Nephron (organoid): Measurements from ENCODE around the gene VSIR.

ENCODE experiments used
- H3K27ac Mint-ChIP-seq, 3 experiments: 2 replicates each; pipeline ENCODE4 v1.8.0; 2020; ENCODE audit warnings: mixed read lengths in 3 of 3, mild to moderate bottlenecking in 2 of 3, moderate library complexity in 1 of 3
- H3K27me3 Mint-ChIP-seq: 2 replicates; pipeline ENCODE4 v1.8.0; 2021; ENCODE audit warnings: low read depth, mild to moderate bottlenecking, moderate library complexity, mixed read lengths
- H3K36me3 Mint-ChIP-seq: 2 replicates; pipeline ENCODE4 v1.8.0; 2020; ENCODE audit warnings: low read depth, mixed read lengths
- H3K4me1 Mint-ChIP-seq: 2 replicates; pipeline ENCODE4 v1.8.0; 2020; ENCODE audit warnings: mixed read lengths
- H3K4me3 Mint-ChIP-seq, 3 experiments: 2 replicates each; pipeline ENCODE4 v1.8.0; 2020; ENCODE audit warnings: mild to moderate bottlenecking in 3 of 3, mixed read lengths in 3 of 3, moderate library complexity in 2 of 3
- H3K9me3 Mint-ChIP-seq: 2 replicates; pipeline ENCODE4 v1.8.0; 2020; ENCODE audit warnings: mixed read lengths
- TF ChIP-seq, protein P1 (sequence below), 3 experiments: fragments of 200-600 bp; sonication (generic); IDR thresholded peaks; one replicate each; pipeline ENCODE4 v1.5.0; 2021; ENCODE audit warnings: antibody characterized with exemption in 3 of 3; ENCODE audit not compliant: unreplicated experiment in 3 of 3

The VSIR gene

DNA sequence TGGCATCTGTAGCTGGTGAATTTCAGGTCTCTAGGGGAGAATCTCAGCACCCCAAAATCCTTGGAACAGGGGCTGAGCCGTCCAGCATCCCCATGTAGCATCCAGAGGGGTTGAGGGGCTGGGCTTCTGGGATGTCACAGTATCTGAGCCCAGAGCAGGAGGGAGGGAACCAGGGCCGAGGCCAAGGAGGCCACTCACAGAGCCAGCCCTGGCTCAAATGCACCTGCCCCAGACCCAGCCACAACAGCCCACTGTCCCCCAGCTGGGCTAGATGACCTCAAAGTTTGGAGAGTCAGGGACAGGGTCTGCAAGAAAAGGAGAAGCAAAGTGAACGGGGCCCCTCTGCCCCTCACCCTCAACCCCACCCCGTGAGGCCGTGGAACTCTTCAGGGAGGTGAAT, 22.3 kb downstream of the VSIR start:
- H3K4me3 Mint-ChIP-seq: no peak overlapping the region
- no peaks in the 10 kb centered on the region for H3K36me3 Mint-ChIP-seq
- H3K4me1 Mint-ChIP-seq: peaks cover 57% of the 10 kb centered on the region
- H3K9me3 Mint-ChIP-seq: no peaks in the 10 kb centered on the region
- TF ChIP-seq, protein P1, sequence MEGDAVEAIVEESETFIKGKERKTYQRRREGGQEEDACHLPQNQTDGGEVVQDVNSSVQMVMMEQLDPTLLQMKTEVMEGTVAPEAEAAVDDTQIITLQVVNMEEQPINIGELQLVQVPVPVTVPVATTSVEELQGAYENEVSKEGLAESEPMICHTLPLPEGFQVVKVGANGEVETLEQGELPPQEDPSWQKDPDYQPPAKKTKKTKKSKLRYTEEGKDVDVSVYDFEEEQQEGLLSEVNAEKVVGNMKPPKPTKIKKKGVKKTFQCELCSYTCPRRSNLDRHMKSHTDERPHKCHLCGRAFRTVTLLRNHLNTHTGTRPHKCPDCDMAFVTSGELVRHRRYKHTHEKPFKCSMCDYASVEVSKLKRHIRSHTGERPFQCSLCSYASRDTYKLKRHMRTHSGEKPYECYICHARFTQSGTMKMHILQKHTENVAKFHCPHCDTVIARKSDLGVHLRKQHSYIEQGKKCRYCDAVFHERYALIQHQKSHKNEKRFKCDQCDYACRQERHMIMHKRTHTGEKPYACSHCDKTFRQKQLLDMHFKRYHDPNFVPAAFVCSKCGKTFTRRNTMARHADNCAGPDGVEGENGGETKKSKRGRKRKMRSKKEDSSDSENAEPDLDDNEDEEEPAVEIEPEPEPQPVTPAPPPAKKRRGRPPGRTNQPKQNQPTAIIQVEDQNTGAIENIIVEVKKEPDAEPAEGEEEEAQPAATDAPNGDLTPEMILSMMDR (IDR thresholded peaks at IDR 0.05; ENCODE audit: unreplicated experiment in 3 of 3): no peak
- no peak overlapping the region for H3K27ac Mint-ChIP-seq
- peaks cover 4% of the 10 kb centered on the region for H3K27me3 Mint-ChIP-seq

DNA sequence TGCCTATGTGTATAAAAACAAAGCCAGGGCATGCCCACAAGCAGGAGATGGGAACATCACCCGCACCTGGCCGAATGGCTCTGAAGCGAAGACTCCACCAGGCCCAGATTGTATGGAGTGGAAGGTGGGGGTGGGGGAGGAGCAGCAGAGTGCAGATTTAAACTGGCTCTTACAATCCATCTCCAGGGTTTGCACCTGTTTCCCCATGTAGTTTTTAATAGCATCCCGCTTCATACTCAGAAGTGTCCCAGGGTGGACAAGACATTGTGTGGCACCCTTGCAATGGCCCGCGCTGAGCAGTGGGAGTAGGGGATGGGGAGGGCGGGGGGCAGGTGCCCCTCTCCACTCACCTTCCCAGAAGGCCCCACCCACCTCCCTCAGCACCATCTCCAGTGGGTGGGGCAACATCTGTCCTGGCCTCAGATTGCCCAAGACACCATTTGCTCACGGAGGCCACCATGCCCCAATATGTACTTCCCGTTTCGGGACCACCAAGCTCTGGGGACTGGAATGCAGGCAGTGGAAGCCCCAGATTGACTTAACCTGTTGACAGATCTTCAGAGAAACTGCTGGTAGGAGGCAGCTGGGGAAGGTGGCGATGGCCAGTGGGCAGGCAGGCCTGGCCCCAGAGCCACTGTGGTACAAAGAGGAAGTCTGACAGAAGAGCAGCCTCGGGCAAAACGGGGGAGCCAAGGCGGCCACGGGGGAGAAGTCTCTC, 23.0 kb downstream of the VSIR start:
- Mint-ChIP-seq H3K4me1 (peaks cover 62% of the 10 kb centered on the region), H3K4me3 (no peak overlapping the region), H3K9me3 (no peaks in the 10 kb centered on the region), H3K27ac (no peak overlapping the region), H3K36me3 (no peaks in the 10 kb centered on the region), H3K27me3 (peaks cover 4% of the 10 kb centered on the region)
- TF ChIP-seq, protein P1 (IDR thresholded peaks at IDR 0.05; ENCODE audit: unreplicated experiment in 3 of 3): no peak

- no peaks in the 10 kb centered on the region for H3K36me3 Mint-ChIP-seq
- H3K4me3 Mint-ChIP-seq: no peak overlapping the region
- peaks cover 57% of the 10 kb centered on the region for H3K4me1 Mint-ChIP-seq
- peak overlapping the region in 2 of 3 experiments; percentile 63 to 76 for H3K27ac Mint-ChIP-seq
- TF ChIP-seq, protein P1 (IDR thresholded peaks at IDR 0.05; ENCODE audit: unreplicated experiment in 3 of 3): no peak
- peaks cover 4% of the 10 kb centered on the region for H3K27me3 Mint-ChIP-seq
- no peaks in the 10 kb centered on the region for H3K9me3 Mint-ChIP-seq
These were observed 23.9 kb downstream of the VSIR start for GRCh38 chr10:71749396-71749795.

GRCh38 chr10:71748671-71749191, 24.6 kb downstream of the VSIR start:
- Mint-ChIP-seq H3K9me3 (no peaks in the 10 kb centered on the region), H3K36me3 (no peaks in the 10 kb centered on the region), H3K4me1 (peaks cover 57% of the 10 kb centered on the region), H3K27ac (peak overlapping the region; percentile 40 to 76 (median 63)), H3K4me3 (no peak overlapping the region), H3K27me3 (peaks cover 4% of the 10 kb centered on the region)
- TF ChIP-seq, protein P1 (IDR thresholded peaks at IDR 0.05; ENCODE audit: unreplicated experiment in 3 of 3): no peak

DNA sequence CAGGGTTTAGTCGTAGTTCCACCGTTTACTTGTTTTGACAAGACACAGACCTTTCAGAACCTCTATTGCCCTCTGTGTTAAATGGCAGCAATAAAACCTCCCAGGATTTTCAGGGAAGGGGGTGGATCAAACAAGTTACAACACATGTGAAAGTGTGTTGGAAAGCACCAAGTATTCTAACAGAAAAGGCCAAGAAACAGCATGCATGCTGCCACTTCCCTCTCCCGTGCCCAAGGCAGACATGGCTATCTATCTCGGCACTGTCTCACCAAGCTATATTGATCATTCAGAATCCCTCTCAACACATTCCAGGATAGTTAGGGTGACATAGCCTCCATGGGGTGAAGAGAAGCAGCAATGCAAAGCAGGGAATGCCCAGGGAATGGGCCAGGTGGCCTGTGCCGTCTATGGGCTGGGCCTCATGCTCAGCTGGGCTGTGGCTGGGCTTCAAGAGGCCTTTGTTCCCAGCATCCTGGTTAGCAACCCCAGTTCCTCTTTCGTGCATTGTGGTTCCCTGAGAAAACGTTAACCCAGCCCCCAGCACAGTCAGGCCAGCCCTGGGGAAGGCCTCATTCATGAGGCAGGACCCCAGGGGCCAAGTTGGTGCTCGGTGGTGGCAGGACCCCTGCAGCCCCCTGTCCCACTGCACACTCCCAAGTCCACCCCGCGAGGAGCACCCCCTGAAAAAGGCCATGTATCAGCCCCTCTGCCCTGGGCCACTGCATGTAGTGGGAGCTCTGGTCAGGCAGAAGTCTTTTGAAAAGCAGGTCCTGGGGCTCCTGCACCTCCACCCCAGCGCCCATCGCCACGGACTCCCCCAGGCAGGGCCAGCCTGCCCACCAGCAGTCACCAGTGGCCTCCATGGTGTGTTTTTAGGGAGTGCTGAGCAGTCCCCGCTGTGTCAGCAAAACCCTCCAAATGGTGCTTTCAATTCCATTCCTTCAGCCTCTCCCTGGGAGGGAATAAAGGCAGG, 25.5 kb downstream of the VSIR start:
- Mint-ChIP-seq H3K4me3 (no peak overlapping the region), H3K9me3 (no peaks in the 10 kb centered on the region), H3K36me3 (no peaks in the 10 kb centered on the region), H3K27me3 (peaks cover 4% of the 10 kb centered on the region), H3K4me1 (peaks cover 48% of the 10 kb centered on the region), H3K27ac (peak overlapping the region in 2 of 3 experiments; percentile 36 to 47)
- TF ChIP-seq, protein P1 (IDR thresholded peaks at IDR 0.05; ENCODE audit: unreplicated experiment in 3 of 3): no peak
